GM18508 (cell line): ENCODE results near the gene DBX1.
"Not testable (repeated sequence)": the region's sequence is repeated elsewhere in the genome, so short reads cannot be mapped to it uniquely, and the experiment has no call there.

ENCODE experiments used
- ATAC-seq: cut with Tn5 transposase; IDR thresholded peaks from one replicate; pipeline ENCODE4 v1.9.1; 2021; ENCODE audit warnings: moderate number of reproducible peaks; ENCODE audit not compliant: insufficient read depth, unreplicated experiment

Gene DBX1

GRCh38 chr11:20160425-20161229 lies at the start of gene DBX1:
DBX1 (minus strand) TSS chr11:20160475; CDS start chr11:20160324, 151 bp downstream.
- ATAC-seq: no peak

- ATAC-seq: no peak
Observed at GRCh38 chr11:20208622-20209111, 48.4 kb upstream of the DBX1 start.

GRCh38 chr11:20207781-20208621 lies 47.7 kb upstream of the DBX1 start:
- no peak for ATAC-seq

GRCh38 chr11:20205807-20206206 lies 45.5 kb upstream of the DBX1 start:
- ATAC-seq: no peak

- no peak for ATAC-seq
Observed at GRCh38 chr11:20204681-20205080, 44.4 kb upstream of the DBX1 start.

- ATAC-seq: no peak
Observed at GRCh38 chr11:20203831-20204230, 43.6 kb upstream of the DBX1 start.

- ATAC-seq: no peak
Observed at GRCh38 chr11:20201231-20201630, 41.0 kb upstream of the DBX1 start.

- ATAC-seq: not testable (repeated sequence)
Observed at GRCh38 chr11:20200331-20200955, 40.2 kb upstream of the DBX1 start.

- no peak for ATAC-seq
Observed at GRCh38 chr11:20197881-20198280, 37.6 kb upstream of the DBX1 start.

- no peak for ATAC-seq
Observed at GRCh38 chr11:20194470-20194869, 34.2 kb upstream of the DBX1 start.

- ATAC-seq: no peak
Observed at GRCh38 chr11:20193307-20193706, 33.0 kb upstream of the DBX1 start.

GRCh38 chr11:20192641-20193040 lies 32.4 kb upstream of the DBX1 start:
- no peak for ATAC-seq

- ATAC-seq: no peak
Observed at GRCh38 chr11:20192151-20192550, 31.9 kb upstream of the DBX1 start.

- no peak for ATAC-seq
Observed at GRCh38 chr11:20178976-20179375, 18.7 kb upstream of the DBX1 start.

- no peak for ATAC-seq
Observed at GRCh38 chr11:20177136-20177535, 16.9 kb upstream of the DBX1 start.

- no peak for ATAC-seq
Observed at GRCh38 chr11:20172721-20173447, 12.6 kb upstream of the DBX1 start.

- ATAC-seq: no peak
Observed at GRCh38 chr11:20163783-20164481, 3.7 kb upstream of the DBX1 start.

GRCh38 chr11:20162824-20163782 lies 2.8 kb upstream of the DBX1 start:
- no peak for ATAC-seq
